RCC 7860 (cell line): ENCODE measurements around the gene DOCK11.
"Not testable (repeated sequence)": the region's sequence is repeated elsewhere in the genome, so short reads cannot be mapped to it uniquely, and the experiment has no call there.

Experiments used
- DNase-seq: peaks from one replicate; pipeline ENCODE4 v3.0.0-alpha.2; 2015; ENCODE audit warnings: low spot score
- FAIRE-seq: peaks from 2 replicates; lab custom pipeline; 2012; peaks lifted over from hg19 to GRCh38; lab: Jason Lieb, UNC

DOCK11 gene

GRCh38 chrX:118565853-118566252 is 70.2 kb downstream of the DOCK11 start:
- no peak for FAIRE-seq

GRCh38 chrX:118566359-118566758 is 70.7 kb downstream of the DOCK11 start:
- FAIRE-seq (no peak), DNase-seq (no peak)

More at GRCh38 chrX:118565853-118566252, 70.2 kb downstream of the DOCK11 start:
- no peak for DNase-seq

DNA sequence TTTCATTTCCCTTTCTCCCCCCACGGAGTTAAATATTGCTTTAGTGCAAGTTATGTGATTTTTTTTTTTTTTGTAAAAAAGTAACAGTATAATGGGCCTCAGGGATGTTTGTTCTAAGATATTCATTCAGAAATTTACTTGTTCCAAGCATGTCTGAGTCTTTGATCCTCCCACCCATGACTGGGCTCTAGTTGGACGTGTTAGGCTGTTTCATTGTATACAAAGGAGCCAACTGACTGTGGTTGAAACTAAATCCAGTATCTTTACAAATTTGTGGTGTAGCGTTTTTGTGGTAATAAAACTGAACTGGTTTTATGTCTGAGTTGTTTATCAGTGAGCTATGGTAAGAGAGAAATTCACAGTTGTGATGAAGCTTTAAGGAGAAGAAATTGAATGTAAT is 74.1 kb downstream of the DOCK11 start:
- no peak for FAIRE-seq
- DNase-seq, result no peak

DNA sequence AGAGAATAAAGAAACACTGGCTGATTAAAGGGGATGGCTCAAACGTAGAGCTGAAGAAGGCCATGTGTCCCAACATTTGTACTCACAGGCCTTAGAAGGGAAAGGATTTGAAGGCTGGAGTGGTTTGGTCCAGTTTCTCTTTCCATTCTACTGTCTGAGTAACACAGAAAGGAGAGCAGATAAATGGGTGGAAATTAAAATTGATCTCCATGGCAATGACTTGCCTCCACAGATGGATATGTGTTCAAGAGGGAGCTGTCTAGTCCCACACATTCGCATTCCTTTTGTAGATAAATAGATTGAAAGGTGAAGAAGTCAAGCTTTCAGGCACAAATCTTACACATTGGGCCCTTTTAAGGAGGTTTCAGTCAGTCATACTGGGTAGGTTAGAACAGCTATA is 74.6 kb downstream of the DOCK11 start:
- DNase-seq (no peak), FAIRE-seq (no peak)

DNA sequence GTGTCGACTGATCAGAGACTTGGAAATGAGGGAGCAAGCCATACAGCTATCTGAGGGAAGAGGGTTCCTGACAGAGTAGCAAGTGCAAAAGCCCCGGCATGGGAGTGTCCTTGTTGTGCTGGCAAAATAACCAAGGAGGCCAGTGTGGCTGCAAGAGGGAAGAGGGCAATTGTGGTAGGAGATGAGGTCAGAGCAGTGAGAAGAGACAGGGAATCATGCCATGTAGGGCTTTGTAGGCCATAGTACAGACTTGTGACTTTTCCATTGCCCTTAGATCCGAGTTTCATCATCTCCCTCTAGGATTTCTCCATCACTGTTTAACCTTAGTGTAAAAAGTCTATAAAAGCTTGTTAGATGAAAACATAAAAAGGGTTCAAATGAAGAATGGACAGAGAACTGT is 76.2 kb downstream of the DOCK11 start:
- no peak for FAIRE-seq

DNA sequence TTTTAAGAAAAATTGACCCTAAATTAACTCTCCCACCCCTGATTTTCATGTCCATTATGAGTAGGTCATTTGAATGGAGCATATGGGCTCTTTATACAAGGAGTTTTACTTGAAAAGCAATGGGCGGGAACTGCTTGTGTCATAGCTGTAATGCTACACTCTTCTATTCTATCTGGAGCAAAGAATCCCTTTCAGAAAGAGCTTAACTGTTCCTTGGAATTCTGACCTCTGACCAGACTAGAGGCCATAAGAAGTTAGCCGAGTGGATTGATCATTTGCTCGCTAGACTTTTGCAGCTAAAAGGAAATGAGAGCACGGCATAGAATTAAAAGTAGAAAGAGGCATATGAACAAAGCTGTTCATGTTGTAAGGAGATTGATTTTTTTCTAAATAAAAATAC is 79.1 kb downstream of the DOCK11 start:
- no peak for FAIRE-seq
- no peak for DNase-seq

More for the DNA sequence above, 76.2 kb downstream of the DOCK11 start:
- no peak for DNase-seq

GRCh38 chrX:118577041-118577440 is 81.4 kb downstream of the DOCK11 start:
- DNase-seq (no peak), FAIRE-seq (no peak)

DNA sequence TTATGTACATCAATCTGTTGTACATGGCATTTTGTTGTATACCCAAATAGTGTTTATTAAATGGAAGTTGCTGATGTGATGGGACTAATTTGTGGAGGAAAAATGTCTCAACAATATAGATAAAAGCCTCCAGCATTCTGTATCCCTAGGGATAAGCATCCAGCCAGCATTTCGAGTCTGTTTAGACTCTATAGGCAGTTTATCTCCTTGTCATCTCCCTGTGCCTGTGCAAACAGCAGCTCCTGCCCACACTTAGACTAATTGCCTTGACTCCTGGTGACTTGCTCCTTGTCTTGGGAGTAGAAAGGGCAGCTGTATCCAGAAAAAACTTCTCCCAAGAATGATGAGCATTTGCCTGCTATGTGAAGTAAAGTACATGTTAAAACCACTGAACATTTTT is 83.8 kb downstream of the DOCK11 start:
- DNase-seq, result no peak

GRCh38 chrX:118582926-118583325 is 87.3 kb downstream of the DOCK11 start:
- FAIRE-seq, DNase-seq: not testable (repeated sequence)

More for the DNA sequence above, 83.8 kb downstream of the DOCK11 start:
- no peak for FAIRE-seq

GRCh38 chrX:118583781-118584180 is 88.2 kb downstream of the DOCK11 start:
- FAIRE-seq (no peak), DNase-seq (no peak)

DNA sequence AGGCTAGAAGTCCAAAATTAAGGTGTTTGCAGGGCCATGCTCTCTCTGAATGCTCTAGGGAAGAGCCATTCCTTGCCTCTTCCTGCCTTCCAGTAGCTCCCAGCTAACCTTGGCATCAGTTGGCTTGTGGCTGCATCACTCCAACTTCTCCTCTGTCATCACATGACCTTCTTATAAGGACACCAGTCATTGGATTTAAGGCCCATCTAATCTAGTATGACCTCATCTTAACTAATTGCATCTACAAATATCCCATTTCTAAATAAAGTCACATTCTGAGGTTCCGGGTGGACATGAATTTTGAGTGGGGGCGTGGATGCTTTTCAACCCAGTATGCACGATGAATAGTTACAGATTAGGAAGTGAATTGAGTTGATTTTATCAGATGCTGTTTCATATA is 89.7 kb downstream of the DOCK11 start:
- FAIRE-seq, result no peak

GRCh38 chrX:118586206-118586605 is 90.6 kb downstream of the DOCK11 start:
- not testable (repeated sequence) for FAIRE-seq, DNase-seq

More for the DNA sequence above, 89.7 kb downstream of the DOCK11 start:
- DNase-seq, result no peak

GRCh38 chrX:118588715-118589114 is 93.1 kb downstream of the DOCK11 start:
- FAIRE-seq, result no peak
- no peak for DNase-seq

DNA sequence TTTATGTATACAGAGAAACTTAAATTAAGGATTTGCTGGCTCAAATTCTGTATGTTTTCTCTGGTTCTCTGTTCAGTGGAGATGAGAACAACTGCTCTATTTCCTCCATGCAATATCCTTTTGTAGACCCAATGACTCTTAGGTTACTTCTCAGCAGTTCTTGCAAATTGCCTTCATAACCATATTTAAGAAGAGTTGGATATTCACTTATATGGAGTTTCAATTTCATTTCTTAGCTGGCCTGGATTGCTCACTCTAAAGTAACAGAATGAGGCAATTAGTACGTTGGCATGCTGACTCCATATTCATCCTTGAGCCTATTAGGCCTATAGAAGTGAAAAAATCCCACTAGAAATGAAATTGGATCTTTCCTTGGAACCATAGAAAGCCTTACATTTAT is 93.6 kb downstream of the DOCK11 start:
- no peak for FAIRE-seq
- no peak for DNase-seq

DNA sequence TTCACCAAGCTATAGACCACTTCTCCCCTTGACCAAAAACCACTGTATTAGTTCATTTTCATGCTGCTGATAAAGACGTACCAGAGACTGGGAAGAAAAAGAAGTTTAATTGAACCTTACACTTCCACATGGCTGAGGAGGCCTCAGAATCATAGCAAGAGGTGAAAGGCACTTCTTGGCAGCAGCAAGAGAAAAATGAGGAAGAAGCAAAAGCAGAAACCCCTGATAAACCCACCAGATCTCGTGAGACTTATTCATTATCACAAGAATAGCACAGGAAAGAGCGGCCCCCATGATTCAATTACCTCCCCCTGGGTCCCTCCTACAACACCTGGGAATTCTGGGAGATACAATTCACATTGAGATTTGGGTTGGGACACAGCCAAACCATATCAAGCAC is 97.8 kb downstream of the DOCK11 start:
- FAIRE-seq, result no peak
- DNase-seq, result no peak

DNA sequence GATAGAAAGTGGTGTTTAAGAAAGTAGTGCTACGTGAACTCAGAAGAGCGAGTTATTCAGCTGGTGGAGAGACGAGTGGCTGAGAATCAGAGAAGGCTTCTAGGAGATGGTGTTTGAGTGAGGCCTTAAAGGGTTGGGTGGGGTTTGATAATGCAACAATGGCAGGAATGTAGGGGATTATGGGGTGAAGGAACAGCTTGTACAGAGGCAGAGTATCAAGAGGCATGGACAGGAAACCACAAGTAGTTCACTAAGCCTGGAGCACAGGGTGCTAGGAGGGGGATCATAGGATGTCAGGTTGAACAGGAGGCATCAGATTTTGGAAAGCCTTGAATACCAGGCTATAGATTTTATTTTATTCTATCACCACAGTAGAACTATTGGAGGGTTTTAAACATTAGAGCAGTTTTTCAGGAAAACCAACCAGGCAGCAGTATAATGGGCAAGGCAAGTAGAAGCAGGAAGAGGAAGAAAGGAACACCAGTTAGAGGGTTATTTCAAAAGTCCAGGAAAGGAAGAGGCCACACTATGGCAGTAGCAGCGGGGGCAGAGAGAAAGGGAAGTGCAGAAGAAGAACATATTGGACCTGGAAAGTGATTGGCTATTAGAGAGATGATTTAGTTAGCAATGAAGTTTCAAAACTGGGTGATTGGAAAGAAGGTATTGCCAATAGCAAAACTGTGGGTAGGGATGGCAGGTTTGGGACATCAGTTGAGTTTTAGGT is 99.2 kb downstream of the DOCK11 start:
- no peak for FAIRE-seq
- DNase-seq, result no peak

- DNase-seq (no peak), FAIRE-seq (no peak)
Measured at GRCh38 chrX:118595501-118596042, 100.0 kb downstream of the DOCK11 start.

DNA sequence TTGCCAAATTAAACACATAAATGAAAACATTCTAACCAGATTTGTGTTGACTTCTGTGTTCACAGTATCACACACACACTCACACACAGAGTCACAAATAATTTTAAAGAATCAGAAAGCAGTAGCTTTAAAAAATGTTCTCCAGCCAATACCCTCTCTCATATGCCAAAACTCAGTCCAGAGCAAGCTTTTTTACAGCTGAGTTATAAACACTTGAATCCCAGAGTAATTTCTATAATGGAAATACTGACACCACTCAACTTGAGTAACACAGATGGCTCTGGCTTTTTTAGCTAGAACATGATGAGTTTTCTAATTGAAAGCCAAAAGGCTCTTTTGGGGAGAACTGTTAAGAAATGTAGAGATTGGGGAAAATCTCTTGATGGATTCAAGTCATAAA is 100.8 kb downstream of the DOCK11 start:
- no peak for DNase-seq
- no peak for FAIRE-seq

DNA sequence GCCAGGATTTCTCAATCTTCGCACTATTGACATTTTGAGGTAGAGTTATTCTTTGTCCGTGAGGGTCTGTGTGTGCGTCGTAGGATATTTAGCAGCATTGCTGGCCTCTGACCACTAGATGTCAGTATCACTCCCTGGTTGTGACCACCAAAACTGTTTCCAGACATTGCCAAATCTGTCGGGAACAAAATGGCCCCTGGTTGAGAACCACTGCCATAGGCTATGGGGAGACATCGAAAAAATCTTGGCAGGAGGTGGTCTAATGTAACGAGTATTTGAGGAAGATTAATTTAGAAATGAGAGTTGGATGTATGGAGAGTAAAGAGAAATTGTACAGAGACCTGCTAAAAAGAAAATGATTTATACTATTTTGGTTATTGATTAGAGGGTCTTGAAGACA is 108.4 kb downstream of the DOCK11 start:
- FAIRE-seq (peak; percentile 58), DNase-seq (peak; percentile 10)

GRCh38 chrX:118612290-118612689 is 116.7 kb downstream of the DOCK11 start:
- no peak for FAIRE-seq
- DNase-seq, result no peak

GRCh38 chrX:118614150-118614549 is 118.5 kb downstream of the DOCK11 start:
- FAIRE-seq (no peak), DNase-seq (no peak)

DNA sequence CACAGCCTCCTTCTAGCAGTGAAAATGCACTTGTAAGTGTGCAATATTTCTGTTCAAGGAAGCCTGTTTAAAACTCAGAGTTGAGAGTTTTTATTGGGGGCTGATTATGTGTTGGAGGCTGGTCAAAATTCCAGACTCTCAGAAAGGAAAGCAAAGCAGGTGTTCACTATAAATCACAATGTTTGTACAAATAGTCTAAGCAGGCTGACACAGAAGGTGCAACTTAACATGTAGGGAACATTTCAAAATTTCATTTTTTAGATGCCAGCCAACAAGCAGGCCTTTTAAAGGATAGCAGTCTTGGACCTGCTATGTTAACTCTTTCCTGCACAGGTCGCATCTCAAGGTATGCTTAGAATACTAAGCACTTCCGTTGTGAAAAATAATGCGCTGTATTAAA is 119.5 kb downstream of the DOCK11 start:
- no peak for FAIRE-seq

More for the DNA sequence above, 119.5 kb downstream of the DOCK11 start:
- DNase-seq, result no peak
